NCI-H2029 treated with DMSO at 0.1 percent for 48 hours (cell line): Measurements from ENCODE around the gene KLK10.

ENCODE experiments used
- DNase-seq: peaks from one replicate; lab custom pipeline; 2025; lab: John Stamatoyannopoulos, UW

The KLK10 gene

GRCh38 chr19:51025809-51026553, 6.5 kb upstream of the KLK10 start:
- peak; percentile 58 for DNase-seq

- DNase-seq: peak; percentile 83
Measured at GRCh38 chr19:51025401-51025800, 5.9 kb upstream of the KLK10 start.

GRCh38 chr19:51024924-51025323, 5.4 kb upstream of the KLK10 start:
- DNase-seq: peak; percentile 92

- no peak for DNase-seq
Measured at GRCh38 chr19:51023946-51024345, 4.4 kb upstream of the KLK10 start.

- no peak for DNase-seq
Measured at GRCh38 chr19:51022526-51022925, 3.0 kb upstream of the KLK10 start.

- peak; percentile 61 for DNase-seq
Measured at GRCh38 chr19:51020988-51021651, 1.6 kb upstream of the KLK10 start.

GRCh38 chr19:51018745-51019543, 565 bp downstream of the KLK10 start:
- peak; percentile 11 for DNase-seq

GRCh38 chr19:51016798-51017683, 2.5 kb downstream of the KLK10 start:
- DNase-seq: peak; percentile 38

GRCh38 chr19:51015691-51016267, 3.7 kb downstream of the KLK10 start:
- no peak for DNase-seq

GRCh38 chr19:51014242-51014641, 5.3 kb downstream of the KLK10 start:
- DNase-seq: no peak

GRCh38 chr19:51012661-51013190, 6.8 kb downstream of the KLK10 start:
- no peak for DNase-seq

- no peak for DNase-seq
Measured at GRCh38 chr19:51010066-51010795, 9.3 kb downstream of the KLK10 start.

- DNase-seq: no peak
Measured at GRCh38 chr19:51009061-51009891, 10.2 kb downstream of the KLK10 start.

- DNase-seq: no peak
Measured at GRCh38 chr19:51007488-51007887, 12.0 kb downstream of the KLK10 start.

GRCh38 chr19:51006406-51006805, 13.1 kb downstream of the KLK10 start:
- DNase-seq: no peak

GRCh38 chr19:51005248-51005647, 14.3 kb downstream of the KLK10 start:
- DNase-seq: no peak

- DNase-seq: no peak
Measured at GRCh38 chr19:51003316-51003715, 16.2 kb downstream of the KLK10 start.

- no peak for DNase-seq
Measured at GRCh38 chr19:51002542-51003311, 16.8 kb downstream of the KLK10 start.

- DNase-seq: no peak
Measured at GRCh38 chr19:51002089-51002532, 17.4 kb downstream of the KLK10 start.
